ENCODE data around the gene ZNF496.
"Not testable (repeated sequence)": the region's sequence is repeated elsewhere in the genome, so short reads cannot be mapped to it uniquely, and the experiment has no call there.

The ZNF496 gene

DNA sequence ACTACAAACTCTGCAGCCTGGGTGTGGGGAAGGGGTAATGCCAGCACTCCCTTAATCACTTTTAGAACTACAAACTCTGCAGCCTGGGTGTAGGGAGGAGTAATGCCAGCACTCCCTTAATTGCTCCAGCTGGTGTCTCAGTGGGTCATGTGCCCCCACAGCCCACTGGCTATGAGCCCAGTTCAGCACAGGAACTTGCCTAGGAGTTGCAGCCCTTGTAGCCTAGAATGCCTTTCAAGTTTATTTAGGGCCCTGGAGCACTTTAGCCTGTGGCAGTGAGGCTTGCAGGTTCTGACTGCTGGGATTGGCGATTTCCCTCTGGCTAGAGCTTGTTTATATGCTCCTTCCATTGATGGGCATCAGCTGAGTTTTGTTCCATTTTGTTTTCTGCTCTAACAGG lies 58.7 kb downstream of the ZNF496 start:
- Mint-ChIP-seq H3K4me1 (ENCODE audit: low read depth) (no peaks in the 10 kb centered on the region), H3K9me3 (peaks cover 31% of the 10 kb centered on the region), H3K36me3 (ENCODE audit: low read depth) (peaks cover 6% of the 10 kb centered on the region), H3K27me3 (no peaks in the 10 kb centered on the region), H3K4me3 (no peak overlapping the region), H3K27ac (no peak overlapping the region)

DNA sequence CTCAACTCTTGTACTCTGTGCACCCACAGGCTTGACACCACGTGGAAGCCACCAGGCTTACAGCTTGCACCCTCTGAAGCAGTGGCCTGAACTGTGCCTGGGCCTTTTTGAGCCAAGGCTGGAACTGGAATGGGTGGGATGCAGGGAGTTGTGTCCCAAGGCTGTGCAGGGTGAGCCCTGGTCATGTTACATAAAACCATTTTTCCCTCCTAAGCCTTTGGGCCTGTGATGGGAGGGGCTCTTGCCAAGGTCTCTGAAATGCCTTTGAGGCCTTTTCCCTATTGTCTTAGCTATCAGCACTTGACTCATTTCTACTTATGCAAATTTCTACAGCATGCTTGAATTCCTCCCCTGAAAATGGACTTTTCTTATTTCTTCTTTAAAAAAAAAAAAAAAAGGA lies 61.7 kb downstream of the ZNF496 start:
- H3K27me3 Mint-ChIP-seq = no peaks in the 10 kb centered on the region
- no peaks in the 10 kb centered on the region for H3K36me3 Mint-ChIP-seq (ENCODE audit: low read depth)
- H3K4me1 Mint-ChIP-seq (ENCODE audit: low read depth) = no peaks in the 10 kb centered on the region
- H3K9me3 Mint-ChIP-seq = peaks cover 27% of the 10 kb centered on the region
- H3K27ac Mint-ChIP-seq = no peak overlapping the region
- H3K4me3 Mint-ChIP-seq = no peak overlapping the region

- H3K4me3 Mint-ChIP-seq = no peak overlapping the region
- no peaks in the 10 kb centered on the region for H3K27me3 Mint-ChIP-seq
- peaks cover 30% of the 10 kb centered on the region for H3K9me3 Mint-ChIP-seq
- H3K27ac Mint-ChIP-seq = no peak overlapping the region
- no peaks in the 10 kb centered on the region for H3K4me1 Mint-ChIP-seq (ENCODE audit: low read depth)
- no peaks in the 10 kb centered on the region for H3K36me3 Mint-ChIP-seq (ENCODE audit: low read depth)
These were observed 62.5 kb downstream of the ZNF496 start for GRCh38 chr1:247269133-247269532.

- Mint-ChIP-seq H3K4me3 (no peak overlapping the region), H3K9me3 (peaks cover 30% of the 10 kb centered on the region), H3K4me1 (ENCODE audit: low read depth) (no peaks in the 10 kb centered on the region), H3K27ac (no peak overlapping the region), H3K27me3 (no peaks in the 10 kb centered on the region), H3K36me3 (ENCODE audit: low read depth) (no peaks in the 10 kb centered on the region)
These were observed 63.1 kb downstream of the ZNF496 start for GRCh38 chr1:247268390-247269045.

DNA sequence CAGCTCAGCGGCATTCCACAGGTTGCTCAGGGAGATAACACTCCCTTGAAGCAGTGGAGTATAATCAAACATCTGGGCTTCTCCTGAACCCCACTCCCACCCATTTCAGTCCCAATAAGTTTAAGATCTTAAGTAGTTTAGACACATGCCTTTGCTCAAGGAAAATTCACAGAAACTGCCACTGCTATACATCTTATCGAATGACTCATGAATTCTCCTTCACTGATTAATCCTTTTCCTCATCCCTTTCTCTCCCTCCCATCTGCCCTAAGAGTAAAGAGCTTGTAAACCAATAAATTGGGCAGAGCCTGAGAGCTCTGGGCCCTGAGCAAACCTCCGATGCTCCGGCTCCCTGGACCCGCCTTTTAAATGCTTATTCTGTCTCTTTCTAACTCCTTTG lies 65.6 kb downstream of the ZNF496 start:
- Mint-ChIP-seq H3K9me3 (peaks cover 21% of the 10 kb centered on the region), H3K27me3 (no peaks in the 10 kb centered on the region), H3K27ac (no peak overlapping the region), H3K4me1 (ENCODE audit: low read depth) (no peaks in the 10 kb centered on the region), H3K4me3 (no peak overlapping the region), H3K36me3 (ENCODE audit: low read depth) (no peaks in the 10 kb centered on the region)

DNA sequence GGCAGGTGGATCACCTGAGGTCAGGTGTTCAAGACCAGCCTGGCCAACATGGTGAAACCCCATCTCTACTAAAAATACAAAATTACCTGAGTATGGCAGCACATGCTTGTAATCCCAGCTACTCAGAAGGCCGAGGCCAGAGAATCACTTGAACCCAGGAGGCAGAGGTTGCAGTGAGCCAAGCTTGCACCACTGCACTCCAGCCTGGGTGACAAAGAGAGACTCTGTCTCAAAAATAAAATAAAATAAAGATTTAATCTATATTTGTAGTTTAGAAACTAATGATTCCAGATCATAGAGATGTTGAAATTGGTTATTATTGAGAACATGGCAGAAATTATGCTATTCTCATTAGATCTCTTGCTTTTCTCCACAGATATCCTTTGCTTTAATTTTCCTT lies 75.9 kb downstream of the ZNF496 start, which contains the start of gene VN1R5:
VN1R5 (plus strand) TSS at position 301 of the 400 bp plus-strand sequence.
- H3K9me3 Mint-ChIP-seq = peaks cover 10% of the 10 kb centered on the region
- H3K4me3 Mint-ChIP-seq; H3K4me1 Mint-ChIP-seq (ENCODE audit: low read depth); H3K27ac Mint-ChIP-seq; H3K27me3 Mint-ChIP-seq; H3K36me3 Mint-ChIP-seq (ENCODE audit: low read depth): not testable (repeated sequence)

DNA sequence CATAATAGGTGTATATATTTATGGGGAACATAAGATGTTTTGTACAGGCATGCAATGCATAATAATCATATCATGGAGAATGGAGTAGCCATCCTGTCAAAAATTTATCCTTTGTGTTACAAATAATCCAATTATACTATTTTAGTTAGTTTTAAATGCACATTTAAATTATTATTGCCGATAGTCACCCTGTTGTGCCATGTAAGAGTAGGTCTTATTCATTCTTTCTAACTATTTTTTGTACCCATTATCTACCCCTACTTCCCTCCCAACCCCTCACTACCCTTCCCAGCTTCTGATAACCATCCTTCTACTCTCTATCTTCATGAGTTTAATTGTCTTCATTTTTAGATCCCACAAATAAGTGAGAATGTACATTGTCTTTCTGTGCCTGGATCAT lies 84.1 kb downstream of the ZNF496 start:
- Mint-ChIP-seq H3K4me1 (ENCODE audit: low read depth) (no peaks in the 10 kb centered on the region), H3K9me3 (peaks cover 23% of the 10 kb centered on the region), H3K27me3 (peaks cover 6% of the 10 kb centered on the region), H3K4me3 (no peak overlapping the region), H3K36me3 (ENCODE audit: low read depth) (no peaks in the 10 kb centered on the region), H3K27ac (no peak overlapping the region)
